GM18511 (cell line): ENCODE data around the gene PGAM4.
"Not testable (repeated sequence)": the region's sequence is repeated elsewhere in the genome, so short reads cannot be mapped to it uniquely, and the experiment has no call there.

Experiments used
- ATAC-seq: cut with Tn5 transposase; IDR thresholded peaks from one replicate; pipeline ENCODE4 v1.9.1; 2021; ENCODE audit warnings: mild to moderate bottlenecking, moderate library complexity; ENCODE audit not compliant: unreplicated experiment

PGAM4 gene

GRCh38 chrX:77930581-77930980 lies 38.9 kb downstream of the PGAM4 start:
- ATAC-seq, result no peak

GRCh38 chrX:77925764-77926163 lies 43.7 kb downstream of the PGAM4 start:
- ATAC-seq, result no peak

- ATAC-seq, result no peak
Measured at GRCh38 chrX:77924320-77924859, 45.0 kb downstream of the PGAM4 start.

- no peak for ATAC-seq
Measured at GRCh38 chrX:77922787-77923186, 46.7 kb downstream of the PGAM4 start.

GRCh38 chrX:77919370-77919769 lies 50.1 kb downstream of the PGAM4 start:
- not testable (repeated sequence) for ATAC-seq

GRCh38 chrX:77918568-77918967 lies 50.9 kb downstream of the PGAM4 start:
- ATAC-seq, result no peak
